IMR-90 (cell line): ENCODE data around the gene GGTLC2.

Experiments used
- CTCF ChIP-seq: conservative IDR thresholded peaks from 2 replicates; pipeline ENCODE4 v1.5.1; 2012; ENCODE audit warnings: mild to moderate bottlenecking, low read depth, low read length, improper control_type of control experiment
- POLR2A ChIP-seq: IDR thresholded peaks from 2 replicates; pipeline ENCODE4 v1.6.1; 2012; ENCODE audit warnings: mild to moderate bottlenecking, low read depth, low read length

- TF ChIP-seq CTCF (no peak), POLR2A (no peak)
Measured at GRCh38 chr22:22661275-22661674, 16.9 kb downstream of the GGTLC2 start.
